Fibroblast of lung (primary cell): ENCODE data around the gene PSMD2.

Experiments
- EZH2 ChIP-seq: IDR thresholded peaks from 2 replicates; pipeline ENCODE4 v1.5.1; 2012; ENCODE audit warnings: low read length, control low read depth, mild to moderate bottlenecking; ENCODE audit errors: missing control alignments
- TF ChIP-seq, protein P1 (sequence below), 2 donors: IDR thresholded peaks in 1 of 2; conservative IDR thresholded peaks in 1 of 2; 1 replicate in 1 of 2; 2 replicates in 1 of 2; pipeline ENCODE4 v1.5.1; 2011 to 2012; ENCODE audit warnings: low read length in 2 of 2, control low read depth in 1 of 2, inconsistent platforms in 1 of 2, low read depth in 1 of 2, mild to moderate bottlenecking in 1 of 2

DNA sequence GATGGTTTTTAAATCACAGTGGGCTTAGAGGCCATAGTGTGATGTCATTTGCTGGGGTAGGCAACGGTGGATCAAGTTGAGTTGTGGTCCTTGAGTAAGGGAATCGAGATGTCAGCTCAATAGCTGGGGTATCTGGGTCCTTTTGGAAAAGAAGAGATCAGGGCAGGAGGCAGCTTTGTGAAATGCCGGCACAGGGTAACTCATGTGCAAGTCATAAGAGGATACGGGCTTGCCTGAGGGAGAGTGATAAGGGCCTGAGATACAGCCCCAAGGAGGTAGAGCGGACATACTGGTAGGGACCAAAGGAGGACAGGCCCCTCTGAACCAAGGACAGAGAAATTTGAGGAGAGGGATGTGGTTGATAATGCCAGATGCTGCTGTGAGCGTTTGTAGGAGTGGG is 34.1 kb downstream of the PSMD2 start:
- TF ChIP-seq, protein P1, sequence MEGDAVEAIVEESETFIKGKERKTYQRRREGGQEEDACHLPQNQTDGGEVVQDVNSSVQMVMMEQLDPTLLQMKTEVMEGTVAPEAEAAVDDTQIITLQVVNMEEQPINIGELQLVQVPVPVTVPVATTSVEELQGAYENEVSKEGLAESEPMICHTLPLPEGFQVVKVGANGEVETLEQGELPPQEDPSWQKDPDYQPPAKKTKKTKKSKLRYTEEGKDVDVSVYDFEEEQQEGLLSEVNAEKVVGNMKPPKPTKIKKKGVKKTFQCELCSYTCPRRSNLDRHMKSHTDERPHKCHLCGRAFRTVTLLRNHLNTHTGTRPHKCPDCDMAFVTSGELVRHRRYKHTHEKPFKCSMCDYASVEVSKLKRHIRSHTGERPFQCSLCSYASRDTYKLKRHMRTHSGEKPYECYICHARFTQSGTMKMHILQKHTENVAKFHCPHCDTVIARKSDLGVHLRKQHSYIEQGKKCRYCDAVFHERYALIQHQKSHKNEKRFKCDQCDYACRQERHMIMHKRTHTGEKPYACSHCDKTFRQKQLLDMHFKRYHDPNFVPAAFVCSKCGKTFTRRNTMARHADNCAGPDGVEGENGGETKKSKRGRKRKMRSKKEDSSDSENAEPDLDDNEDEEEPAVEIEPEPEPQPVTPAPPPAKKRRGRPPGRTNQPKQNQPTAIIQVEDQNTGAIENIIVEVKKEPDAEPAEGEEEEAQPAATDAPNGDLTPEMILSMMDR (conservative IDR thresholded peaks at IDR 0.05 in 1 of 2, IDR thresholded peaks at IDR 0.05 in 1 of 2; ENCODE audit: low read depth in 1 of 2, low read length in 2 of 2), result no peak
- TF ChIP-seq EZH2, result no peak
